ENCODE data around the gene TTF2.
A peak's percentile ranks its signal among the peaks of the same experiment; 100 is the strongest.

Gene TTF2

GRCh38 chr1:117032681-117033539 lies 27.2 kb upstream of the TTF2 start:
- Mint-ChIP-seq H3K27ac (no peak overlapping the region), H3K27me3 (no peaks in the 10 kb centered on the region), H3K9me3 (ENCODE audit: low read depth) (no peaks in the 10 kb centered on the region), H3K4me3 (no peak overlapping the region), H3K4me1 (ENCODE audit: low read depth) (peaks cover 21% of the 10 kb centered on the region), H3K36me3 (peaks cover 9% of the 10 kb centered on the region)

DNA sequence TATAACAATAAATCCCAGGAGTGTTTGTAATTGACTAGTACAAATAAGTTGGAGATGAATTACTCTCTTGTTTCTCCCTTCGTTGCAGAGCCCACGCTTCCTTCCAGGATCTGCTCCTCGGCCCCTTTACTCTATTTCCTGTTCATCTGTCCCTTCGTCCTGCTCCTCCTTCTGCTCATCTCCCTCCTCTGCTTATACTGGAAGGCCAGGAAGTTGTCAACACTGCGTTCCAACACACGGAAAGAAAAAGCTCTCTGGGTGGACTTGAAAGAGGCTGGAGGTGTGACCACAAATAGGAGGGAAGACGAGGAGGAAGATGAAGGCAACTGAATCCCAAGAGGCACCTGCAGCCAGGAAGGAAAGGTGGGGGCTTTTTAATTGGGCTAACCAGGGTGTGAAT lies 26.4 kb upstream of the TTF2 start:
- Mint-ChIP-seq H3K4me1 (ENCODE audit: low read depth) (peaks cover 21% of the 10 kb centered on the region), H3K9me3 (ENCODE audit: low read depth) (no peaks in the 10 kb centered on the region), H3K36me3 (peaks cover 9% of the 10 kb centered on the region), H3K27ac (no peak overlapping the region), H3K27me3 (no peaks in the 10 kb centered on the region), H3K4me3 (no peak overlapping the region)

GRCh38 chr1:117034791-117035290 lies 25.3 kb upstream of the TTF2 start:
- Mint-ChIP-seq H3K36me3 (peaks cover 10% of the 10 kb centered on the region), H3K4me1 (ENCODE audit: low read depth) (peaks cover 18% of the 10 kb centered on the region), H3K9me3 (ENCODE audit: low read depth) (no peaks in the 10 kb centered on the region), H3K27me3 (no peaks in the 10 kb centered on the region), H3K4me3 (no peak overlapping the region), H3K27ac (no peak overlapping the region)

GRCh38 chr1:117036018-117036461 lies 24.1 kb upstream of the TTF2 start:
- Mint-ChIP-seq H3K27me3 (no peaks in the 10 kb centered on the region), H3K9me3 (ENCODE audit: low read depth) (no peaks in the 10 kb centered on the region), H3K36me3 (peaks cover 11% of the 10 kb centered on the region), H3K4me3 (no peak overlapping the region), H3K4me1 (ENCODE audit: low read depth) (peaks cover 10% of the 10 kb centered on the region), H3K27ac (no peak overlapping the region)

- peaks cover 13% of the 10 kb centered on the region for H3K36me3 Mint-ChIP-seq
- no peaks in the 10 kb centered on the region for H3K9me3 Mint-ChIP-seq (ENCODE audit: low read depth)
- peaks cover 10% of the 10 kb centered on the region for H3K4me1 Mint-ChIP-seq (ENCODE audit: low read depth)
- H3K27ac Mint-ChIP-seq: no peak overlapping the region
- H3K27me3 Mint-ChIP-seq: no peaks in the 10 kb centered on the region
- no peak overlapping the region for H3K4me3 Mint-ChIP-seq
Observed at GRCh38 chr1:117037802-117038201, 22.3 kb upstream of the TTF2 start.

DNA sequence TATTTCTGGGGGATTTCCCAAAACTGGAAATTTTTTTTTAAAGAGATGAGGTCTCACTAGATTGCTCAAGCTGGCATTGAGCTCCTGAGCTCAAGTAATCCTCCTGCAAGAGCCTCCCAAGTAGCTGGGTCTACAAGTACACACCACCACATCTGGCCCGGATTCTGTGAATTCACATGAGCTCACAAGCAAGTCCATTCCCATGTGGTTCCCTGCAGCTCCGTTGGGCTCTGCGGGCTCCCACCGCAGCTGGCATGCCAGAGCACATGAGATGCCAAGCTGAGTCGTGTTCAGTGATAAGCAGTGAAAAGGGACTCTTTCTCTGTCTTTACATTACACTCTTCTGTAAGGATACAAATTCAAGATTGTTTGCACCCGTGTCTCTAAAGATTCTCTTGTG lies 21.9 kb upstream of the TTF2 start:
- Mint-ChIP-seq H3K36me3 (peaks cover 13% of the 10 kb centered on the region), H3K4me1 (ENCODE audit: low read depth) (peaks cover 6% of the 10 kb centered on the region), H3K4me3 (no peak overlapping the region), H3K9me3 (ENCODE audit: low read depth) (no peaks in the 10 kb centered on the region), H3K27ac (no peak overlapping the region), H3K27me3 (no peaks in the 10 kb centered on the region)

- Mint-ChIP-seq H3K4me1 (ENCODE audit: low read depth) (peaks cover 22% of the 10 kb centered on the region), H3K27ac (no peak overlapping the region), H3K36me3 (peaks cover 7% of the 10 kb centered on the region), H3K9me3 (ENCODE audit: low read depth) (peaks cover 3% of the 10 kb centered on the region), H3K4me3 (no peak overlapping the region), H3K27me3 (no peaks in the 10 kb centered on the region)
Observed at GRCh38 chr1:117044217-117044616, 15.9 kb upstream of the TTF2 start.

- H3K4me1 Mint-ChIP-seq (ENCODE audit: low read depth): peaks cover 36% of the 10 kb centered on the region
- peaks cover 4% of the 10 kb centered on the region for H3K36me3 Mint-ChIP-seq
- H3K4me3 Mint-ChIP-seq: no peak overlapping the region
- H3K27ac Mint-ChIP-seq: no peak overlapping the region
- H3K27me3 Mint-ChIP-seq: no peaks in the 10 kb centered on the region
- peaks cover 3% of the 10 kb centered on the region for H3K9me3 Mint-ChIP-seq (ENCODE audit: low read depth)
Observed at GRCh38 chr1:117045644-117046043, 14.5 kb upstream of the TTF2 start.

DNA sequence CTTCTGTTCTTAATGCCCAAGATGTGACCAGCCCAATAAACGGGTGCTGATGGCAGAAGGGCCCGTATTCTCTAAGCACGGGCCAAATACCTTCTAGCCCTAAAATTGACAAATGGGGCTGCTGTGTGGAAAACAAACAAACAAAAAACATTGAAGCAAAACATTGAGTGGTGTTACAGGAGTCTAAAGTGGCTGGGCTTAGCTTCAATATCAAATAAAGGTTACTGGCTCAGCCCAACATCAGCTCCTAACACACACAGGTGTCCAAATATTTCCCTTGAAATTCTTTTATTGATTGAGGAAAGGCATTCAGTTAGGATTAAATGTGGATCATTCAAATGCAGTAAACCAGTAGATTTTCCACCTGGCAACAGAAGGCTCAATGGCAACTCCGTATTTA lies 13.3 kb upstream of the TTF2 start:
- H3K36me3 Mint-ChIP-seq: peaks cover 2% of the 10 kb centered on the region
- no peak overlapping the region for H3K27ac Mint-ChIP-seq
- H3K4me1 Mint-ChIP-seq (ENCODE audit: low read depth): peaks cover 48% of the 10 kb centered on the region
- no peak overlapping the region for H3K4me3 Mint-ChIP-seq
- peaks cover 3% of the 10 kb centered on the region for H3K9me3 Mint-ChIP-seq (ENCODE audit: low read depth)
- no peaks in the 10 kb centered on the region for H3K27me3 Mint-ChIP-seq

DNA sequence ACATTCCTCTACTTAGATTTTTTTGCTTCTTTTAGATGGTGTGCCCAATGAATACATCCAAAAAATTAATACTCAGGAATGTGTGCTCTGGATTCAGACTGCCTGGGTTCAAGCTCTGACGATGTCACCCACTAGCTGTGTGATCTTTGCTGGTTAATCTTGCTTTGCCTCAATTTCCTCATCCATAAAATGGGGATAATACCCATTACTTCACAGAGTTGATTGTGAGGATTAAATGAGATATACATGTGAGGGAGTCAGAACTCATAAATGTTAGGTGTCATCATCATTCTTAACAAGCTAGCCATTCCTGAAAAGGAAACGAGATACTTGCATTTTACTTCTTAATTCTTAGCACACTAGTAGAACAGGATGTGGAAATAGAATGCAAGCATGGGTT lies 12.9 kb upstream of the TTF2 start:
- H3K27ac Mint-ChIP-seq: peak overlapping the region; percentile 94
- H3K9me3 Mint-ChIP-seq (ENCODE audit: low read depth): peaks cover 3% of the 10 kb centered on the region
- peaks cover 2% of the 10 kb centered on the region for H3K36me3 Mint-ChIP-seq
- H3K4me3 Mint-ChIP-seq: no peak overlapping the region
- peaks cover 52% of the 10 kb centered on the region for H3K4me1 Mint-ChIP-seq (ENCODE audit: low read depth)
- no peaks in the 10 kb centered on the region for H3K27me3 Mint-ChIP-seq

- no peaks in the 10 kb centered on the region for H3K9me3 Mint-ChIP-seq (ENCODE audit: low read depth)
- H3K27me3 Mint-ChIP-seq: no peaks in the 10 kb centered on the region
- H3K4me3 Mint-ChIP-seq: peak overlapping the region; percentile 68
- peaks cover 58% of the 10 kb centered on the region for H3K4me1 Mint-ChIP-seq (ENCODE audit: low read depth)
- no peaks in the 10 kb centered on the region for H3K36me3 Mint-ChIP-seq
- H3K27ac Mint-ChIP-seq: peak overlapping the region; percentile 94
Observed at GRCh38 chr1:117049857-117050256, 10.3 kb upstream of the TTF2 start.

- no peaks in the 10 kb centered on the region for H3K9me3 Mint-ChIP-seq (ENCODE audit: low read depth)
- H3K4me3 Mint-ChIP-seq: peak overlapping the region; percentile 78
- peaks cover 62% of the 10 kb centered on the region for H3K4me1 Mint-ChIP-seq (ENCODE audit: low read depth)
- no peaks in the 10 kb centered on the region for H3K36me3 Mint-ChIP-seq
- H3K27me3 Mint-ChIP-seq: no peaks in the 10 kb centered on the region
- peak overlapping the region; percentile 91 for H3K27ac Mint-ChIP-seq
Observed at GRCh38 chr1:117051224-117052064, 8.7 kb upstream of the TTF2 start.

DNA sequence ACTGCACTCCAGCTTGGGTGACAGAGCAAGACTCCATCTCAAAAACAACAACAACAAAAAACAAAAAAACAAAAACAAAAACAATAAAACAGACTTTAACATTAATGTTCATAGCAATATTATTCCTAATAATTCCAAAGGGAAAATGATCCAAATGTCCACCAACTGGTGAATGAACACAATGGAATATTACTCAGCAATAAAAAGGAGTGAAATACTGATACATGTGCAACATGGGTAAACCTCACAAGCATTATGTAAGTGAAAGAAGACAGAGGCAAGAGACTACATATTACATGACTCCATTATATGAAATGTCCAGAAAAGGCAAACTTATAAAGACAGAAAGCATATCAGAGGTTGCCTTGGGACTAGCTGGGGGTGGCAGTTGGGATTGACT lies 6.1 kb upstream of the TTF2 start:
- Mint-ChIP-seq H3K27ac (peak overlapping the region; percentile 34), H3K4me3 (no peak overlapping the region), H3K36me3 (no peaks in the 10 kb centered on the region), H3K9me3 (ENCODE audit: low read depth) (no peaks in the 10 kb centered on the region), H3K27me3 (no peaks in the 10 kb centered on the region), H3K4me1 (ENCODE audit: low read depth) (peaks cover 49% of the 10 kb centered on the region)

DNA sequence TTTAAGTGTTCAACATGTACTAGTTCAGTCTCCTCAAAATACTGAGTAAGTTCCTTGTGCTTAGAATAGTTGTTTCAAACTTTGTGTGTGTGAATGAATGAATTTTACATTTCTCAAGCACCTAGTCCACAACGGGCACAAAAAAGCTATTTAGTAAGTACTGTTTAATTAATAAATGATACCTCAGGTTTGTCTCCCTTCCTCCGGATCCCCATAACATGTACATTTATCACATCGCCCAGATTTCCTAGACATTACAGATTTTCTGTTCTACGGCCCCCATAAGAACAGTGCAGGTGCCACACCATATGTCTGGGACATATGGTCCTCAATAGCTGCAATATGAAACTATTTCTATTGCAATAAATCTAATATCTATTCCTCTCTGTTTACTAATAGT lies 1.3 kb upstream of the TTF2 start:
- Mint-ChIP-seq H3K36me3 (peaks cover 15% of the 10 kb centered on the region), H3K27ac (no peak overlapping the region), H3K4me1 (ENCODE audit: low read depth) (peaks cover 47% of the 10 kb centered on the region), H3K4me3 (no peak overlapping the region), H3K9me3 (ENCODE audit: low read depth) (no peaks in the 10 kb centered on the region), H3K27me3 (no peaks in the 10 kb centered on the region)

- H3K4me1 Mint-ChIP-seq (ENCODE audit: low read depth): peaks cover 47% of the 10 kb centered on the region
- no peaks in the 10 kb centered on the region for H3K9me3 Mint-ChIP-seq (ENCODE audit: low read depth)
- H3K4me3 Mint-ChIP-seq: no peak overlapping the region
- H3K36me3 Mint-ChIP-seq: peaks cover 18% of the 10 kb centered on the region
- H3K27ac Mint-ChIP-seq: no peak overlapping the region
- no peaks in the 10 kb centered on the region for H3K27me3 Mint-ChIP-seq
Observed at GRCh38 chr1:117059334-117059677, 820 bp upstream of the TTF2 start.

Measured in activated naive CD8-positive, alpha-beta T cell (primary cell).